ENCODE measurements around the gene FAM180B. TPM values are rescaled to one million over a fixed set of nuclear protein-coding genes. Genes with fewer than 3 reads are reported as not detected.

The FAM180B gene
- total RNA-seq, 2 donors from 2014 or later = not detected

DNA sequence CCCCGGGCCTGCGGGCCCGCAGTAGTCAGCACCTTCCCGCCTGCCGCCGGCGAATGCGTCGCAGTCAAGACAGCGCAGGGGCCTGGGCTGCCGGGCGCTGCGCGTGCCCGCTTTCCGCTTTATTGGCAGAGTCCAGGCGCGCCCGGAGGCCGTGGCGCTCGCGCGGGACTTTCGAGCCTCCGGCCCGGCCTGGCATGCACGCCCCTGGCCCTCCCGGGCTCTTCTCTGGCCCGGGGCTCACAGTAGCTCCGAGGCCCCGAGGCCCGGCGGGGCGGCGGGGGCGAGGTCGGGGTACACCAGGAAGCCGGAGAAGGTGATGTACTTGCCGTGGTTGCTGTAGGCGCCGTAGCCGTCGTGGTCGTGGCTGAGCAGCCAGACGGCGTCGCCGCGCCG, 3.1 kb downstream of the FAM180B start:
- Histone ChIP-seq H3K9me3 (no peaks in the 10 kb centered on the region), H3K4me1 (no peaks in the 10 kb centered on the region), H3K27me3 (peaks cover 26% of the 10 kb centered on the region), H3K36me3 (no peaks in the 10 kb centered on the region), H3K4me3 (peak overlapping the region; percentile 23), H3K27ac (no peak overlapping the region), H3K9ac (ENCODE audit: low read depth in 2 of 2, low read length in 2 of 2) (no peak overlapping the region)
- no peak for DNase-seq
- TF ChIP-seq, protein P1, sequence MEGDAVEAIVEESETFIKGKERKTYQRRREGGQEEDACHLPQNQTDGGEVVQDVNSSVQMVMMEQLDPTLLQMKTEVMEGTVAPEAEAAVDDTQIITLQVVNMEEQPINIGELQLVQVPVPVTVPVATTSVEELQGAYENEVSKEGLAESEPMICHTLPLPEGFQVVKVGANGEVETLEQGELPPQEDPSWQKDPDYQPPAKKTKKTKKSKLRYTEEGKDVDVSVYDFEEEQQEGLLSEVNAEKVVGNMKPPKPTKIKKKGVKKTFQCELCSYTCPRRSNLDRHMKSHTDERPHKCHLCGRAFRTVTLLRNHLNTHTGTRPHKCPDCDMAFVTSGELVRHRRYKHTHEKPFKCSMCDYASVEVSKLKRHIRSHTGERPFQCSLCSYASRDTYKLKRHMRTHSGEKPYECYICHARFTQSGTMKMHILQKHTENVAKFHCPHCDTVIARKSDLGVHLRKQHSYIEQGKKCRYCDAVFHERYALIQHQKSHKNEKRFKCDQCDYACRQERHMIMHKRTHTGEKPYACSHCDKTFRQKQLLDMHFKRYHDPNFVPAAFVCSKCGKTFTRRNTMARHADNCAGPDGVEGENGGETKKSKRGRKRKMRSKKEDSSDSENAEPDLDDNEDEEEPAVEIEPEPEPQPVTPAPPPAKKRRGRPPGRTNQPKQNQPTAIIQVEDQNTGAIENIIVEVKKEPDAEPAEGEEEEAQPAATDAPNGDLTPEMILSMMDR (IDR thresholded peaks at IDR 0.05) = no peak
- intact Hi-C loops (cut with DNase I) = no loop called here

DNA sequence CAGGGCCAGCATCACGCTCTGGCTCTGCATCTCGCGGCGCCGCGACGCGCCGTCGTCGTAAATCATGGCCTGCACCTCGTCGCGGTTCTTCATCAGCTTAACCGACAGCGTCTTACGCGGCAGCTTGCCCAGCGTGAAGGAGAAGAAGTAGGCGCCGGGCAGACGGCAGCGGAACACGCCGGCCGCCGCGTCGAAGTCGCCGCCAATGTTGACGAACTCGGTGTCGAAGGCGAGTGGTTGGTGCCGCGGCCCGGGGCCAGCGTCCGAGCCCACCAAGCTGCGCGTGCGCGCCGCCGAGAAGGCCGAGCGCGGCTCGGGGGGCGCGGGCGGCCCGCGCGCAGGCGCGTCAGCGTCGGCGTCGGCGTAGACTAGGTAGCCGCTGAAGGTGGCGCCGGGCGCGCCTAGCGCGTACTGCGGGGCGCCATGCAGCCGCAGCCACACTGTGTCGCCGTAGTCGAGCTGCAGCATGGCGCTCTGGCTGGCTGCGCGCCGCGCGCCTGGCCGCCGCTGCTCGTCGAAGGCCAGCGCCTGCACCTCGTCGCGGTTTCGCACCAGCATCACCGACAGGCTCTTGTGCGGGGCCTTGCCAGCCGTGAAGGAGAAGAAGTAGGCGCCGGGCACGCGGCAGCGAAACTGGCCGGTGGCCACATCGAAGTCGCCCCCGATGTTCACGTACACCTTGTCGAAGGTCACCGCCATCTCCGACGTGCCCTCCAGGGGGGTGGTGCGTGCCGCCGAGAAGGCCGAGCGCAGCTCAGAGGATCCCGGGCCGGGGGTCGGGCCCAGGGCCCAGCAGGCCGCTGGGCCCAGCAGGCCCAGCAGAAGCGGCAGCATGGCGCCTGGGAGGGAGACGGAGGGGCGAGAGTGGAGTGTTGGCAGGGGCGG, 3.7 kb downstream of the FAM180B start:
- H3K9me3 ChIP-seq = no peaks in the 10 kb centered on the region
- no peak for DNase-seq
- intact Hi-C loops (cut with DNase I) = no loop called here
- peak overlapping the region; percentile 23 for H3K4me3 ChIP-seq
- H3K9ac ChIP-seq (ENCODE audit: low read depth in 2 of 2, low read length in 2 of 2) = no peak overlapping the region
- no peak overlapping the region for H3K27ac ChIP-seq
- TF ChIP-seq, protein P1 (IDR thresholded peaks at IDR 0.05) = no peak
- no peaks in the 10 kb centered on the region for H3K36me3 ChIP-seq
- H3K27me3 ChIP-seq = peaks cover 29% of the 10 kb centered on the region
- H3K4me1 ChIP-seq = no peaks in the 10 kb centered on the region

DNA sequence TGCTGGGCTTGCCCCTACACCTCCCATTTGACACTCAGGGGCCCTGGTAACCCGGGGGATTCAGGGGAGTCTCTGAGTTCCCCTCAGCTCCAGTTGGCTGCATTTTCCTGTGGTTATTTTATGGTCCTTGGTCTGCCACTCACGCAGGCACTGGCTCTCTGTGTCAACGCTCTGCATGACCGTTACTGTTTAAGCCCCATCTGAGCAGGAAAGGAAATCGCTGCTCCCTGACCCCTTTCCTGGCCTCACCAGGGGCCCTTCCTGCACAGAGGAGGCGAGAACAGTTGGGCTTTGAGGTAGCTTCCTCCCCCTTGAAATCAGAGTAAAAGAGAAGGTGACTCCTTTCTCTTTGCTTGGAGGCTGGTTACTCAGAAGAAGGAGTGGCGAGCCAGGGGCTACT, 5.3 kb downstream of the FAM180B start:
- TF ChIP-seq, protein P1 (IDR thresholded peaks at IDR 0.05) = no peak
- intact Hi-C loops (cut with DNase I) = no loop called here
- Histone ChIP-seq H3K4me1 (no peaks in the 10 kb centered on the region), H3K9ac (ENCODE audit: low read depth in 2 of 2, low read length in 2 of 2) (no peak overlapping the region), H3K27ac (no peak overlapping the region), H3K9me3 (no peaks in the 10 kb centered on the region), H3K36me3 (no peaks in the 10 kb centered on the region), H3K4me3 (no peak overlapping the region), H3K27me3 (peaks cover 29% of the 10 kb centered on the region)
- DNase-seq = no peak

DNA sequence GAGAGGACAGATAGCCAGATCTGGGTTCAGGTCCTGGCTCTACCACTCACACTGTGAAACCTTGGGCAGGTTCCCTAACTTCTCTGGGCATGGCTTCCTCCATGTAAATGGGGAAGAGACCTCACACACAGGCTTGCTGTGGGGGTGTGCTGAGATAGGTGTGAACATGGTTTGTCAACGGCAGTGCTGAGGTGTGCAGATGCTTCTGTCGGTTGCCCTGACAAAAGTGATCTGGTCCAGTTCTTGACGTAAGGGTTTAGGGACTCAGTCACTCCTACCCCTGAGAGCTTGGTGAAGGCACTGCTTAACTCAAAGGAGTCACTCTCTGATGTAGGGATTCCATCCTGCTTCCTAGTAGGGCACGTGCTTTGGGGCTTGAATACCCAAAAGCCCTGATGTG, 5.8 kb downstream of the FAM180B start:
- no peaks in the 10 kb centered on the region for H3K4me1 ChIP-seq
- H3K9ac ChIP-seq (ENCODE audit: low read depth in 2 of 2, low read length in 2 of 2) = no peak overlapping the region
- no peak overlapping the region for H3K4me3 ChIP-seq
- H3K27ac ChIP-seq = no peak overlapping the region
- intact Hi-C loops (cut with DNase I) = no loop called here
- DNase-seq = no peak
- no peaks in the 10 kb centered on the region for H3K36me3 ChIP-seq
- TF ChIP-seq, protein P1 (IDR thresholded peaks at IDR 0.05) = no peak
- H3K9me3 ChIP-seq = no peaks in the 10 kb centered on the region
- peaks cover 29% of the 10 kb centered on the region for H3K27me3 ChIP-seq

DNA sequence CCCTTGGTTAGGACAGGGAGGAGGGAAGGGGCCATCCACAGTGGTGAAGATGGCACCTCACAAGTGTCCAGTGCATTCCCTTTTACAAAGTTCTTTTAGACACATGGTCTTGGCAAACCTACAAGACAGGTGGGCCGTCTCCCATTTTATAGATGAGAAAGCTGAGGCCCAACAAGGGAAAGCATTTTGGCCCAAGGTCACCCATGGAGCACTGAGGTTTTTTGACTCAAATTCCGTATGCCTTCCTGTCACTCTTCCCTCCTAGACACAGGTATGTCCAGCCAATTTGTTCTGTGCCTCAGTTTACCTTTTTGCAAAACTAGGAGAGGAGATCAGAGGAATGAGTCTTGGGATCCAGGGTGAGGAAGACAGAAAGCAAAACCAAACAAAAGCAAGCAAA, 6.5 kb downstream of the FAM180B start:
- no peak overlapping the region for H3K4me3 ChIP-seq
- H3K4me1 ChIP-seq = no peaks in the 10 kb centered on the region
- peaks cover 29% of the 10 kb centered on the region for H3K27me3 ChIP-seq
- TF ChIP-seq, protein P1 (IDR thresholded peaks at IDR 0.05) = no peak
- H3K36me3 ChIP-seq = no peaks in the 10 kb centered on the region
- no peak for DNase-seq
- no peak overlapping the region for H3K27ac ChIP-seq
- intact Hi-C loops (cut with DNase I) = no loop called here
- no peaks in the 10 kb centered on the region for H3K9me3 ChIP-seq
- no peak overlapping the region for H3K9ac ChIP-seq (ENCODE audit: low read depth in 2 of 2, low read length in 2 of 2)

Measured in colonic mucosa (tissue), 4 donors.